Left lung (tissue), 10 donors: ENCODE measurements around the gene ATRNL1. TPM values are rescaled to one million over a fixed set of nuclear protein-coding genes. Genes with fewer than 3 reads are reported as not detected.

Experiments
- ATAC-seq: fragments of 200-7000 bp; cut with Tn5 transposase; one replicate; pipeline ENCODE4 v1.9.1; 2020; ENCODE audit warnings: moderate library complexity
- DNase-seq, 4 donors: peaks; one replicate each; pipeline ENCODE4 v3.0.0-alpha.2; 2013 to 2020
- H3K27ac ChIP-seq, 2 donors: fragments of 200-600 bp; sonication (generic) in 1 of 2; one replicate each; pipeline versions ENCODE4 v1.5.0 to v1.8.0; 2020 to 2021
- H3K27me3 ChIP-seq, 2 donors: fragments of 200-600 bp; sonication (generic) in 1 of 2; one replicate each; pipeline versions ENCODE4 v1.5.0 to v1.8.0; 2020 to 2021
- H3K36me3 ChIP-seq, 2 donors: fragments of 200-600 bp; sonication (generic) in 1 of 2; one replicate each; pipeline versions ENCODE4 v1.5.0 to v1.8.0; 2020 to 2021
- H3K4me1 ChIP-seq, 2 donors: fragments of 200-600 bp; one replicate each; pipeline ENCODE4 v1.8.0; 2021
- H3K4me3 ChIP-seq, 2 donors: fragments of 200-600 bp; sonication (generic) in 1 of 2; one replicate each; pipeline versions ENCODE4 v1.5.0 to v1.8.0; 2020 to 2021; ENCODE audit warnings: mild to moderate bottlenecking in 1 of 2
- H3K9me3 ChIP-seq, 2 donors: fragments of 200-600 bp; sonication (generic) in 1 of 2; one replicate each; pipeline versions ENCODE4 v1.5.0 to v1.8.0; 2020 to 2021
- CTCF ChIP-seq, 2 donors: fragments of 200-600 bp; sonication (generic) in 1 of 2; IDR thresholded peaks; one replicate each; pipeline versions ENCODE4 v1.5.0 to v1.8.0; 2021; ENCODE audit warnings: antibody characterized with exemption in 2 of 2
- intact Hi-C, 2 donors: fragments of 100-400 bp; cut with DNase I; formaldehyde crosslinking; loops; one replicate each; pipeline versions ENCODE4 v1.11.2 to v1.14.2; 2022
- polyA plus RNA-seq, 6 donors: library from polyadenylated mRNA; unstranded; fragments of 120-200 nt; gene quantifications; one replicate each; pipeline ENCODE4 v1.2.1, GENCODE V29; 2013; ENCODE audit not compliant: insufficient read length in 6 of 6
- total RNA-seq, 2 donors: library from RNA; stranded (reverse); fragmentation: NEBNext Ultra II Directional; extraction: Animal tissue kit (Norgen Biotek cat#: 25700); gene quantifications; one replicate each; pipeline ENCODE4 v1.2.1, GENCODE V29; 2021
- donor health status: DM: no; HTN: yes; CAD: no.
- donor health status: DM: no; HTN: no; CAD: no.

ATRNL1 gene
- total and polyA plus RNA-seq, 8 donors = 0.26 to 6.7 (median 5.1) TPM

- ATAC-seq = no peak
- no peaks in the 10 kb centered on the region for H3K4me1 ChIP-seq
- H3K9me3 ChIP-seq = no peaks in the 10 kb centered on the region
- no peaks in the 10 kb centered on the region for H3K27me3 ChIP-seq
- H3K27ac ChIP-seq = no peak overlapping the region
- H3K36me3 ChIP-seq = no peaks in the 10 kb centered on the region
- H3K4me3 ChIP-seq = no peak overlapping the region
- no peak for DNase-seq
- intact Hi-C loops = no loop called here
- TF ChIP-seq CTCF (IDR thresholded peaks at IDR 0.05) = no peak
These were observed 46.4 kb upstream of the ATRNL1 start for GRCh38 chr10:115046686-115047236.

- Histone ChIP-seq H3K4me3 (no peak overlapping the region), H3K9me3 (no peaks in the 10 kb centered on the region), H3K36me3 (no peaks in the 10 kb centered on the region), H3K4me1 (no peaks in the 10 kb centered on the region), H3K27ac (no peak overlapping the region), H3K27me3 (no peaks in the 10 kb centered on the region)
- ATAC-seq (no peak), DNase-seq (no peak)
- TF ChIP-seq CTCF (IDR thresholded peaks at IDR 0.05) = no peak
- intact Hi-C loops = no loop called here
These were observed 45.5 kb upstream of the ATRNL1 start for GRCh38 chr10:115047705-115048104.

GRCh38 chr10:115049318-115049717, 43.8 kb upstream of the ATRNL1 start:
- Histone ChIP-seq H3K4me3 (no peak overlapping the region), H3K9me3 (no peaks in the 10 kb centered on the region), H3K27me3 (no peaks in the 10 kb centered on the region), H3K36me3 (no peaks in the 10 kb centered on the region), H3K4me1 (no peaks in the 10 kb centered on the region), H3K27ac (no peak overlapping the region)
- TF ChIP-seq CTCF (IDR thresholded peaks at IDR 0.05) = no peak
- intact Hi-C loops = no loop called here
- ATAC-seq (no peak), DNase-seq (no peak)

- Histone ChIP-seq H3K4me1 (no peaks in the 10 kb centered on the region), H3K27me3 (no peaks in the 10 kb centered on the region), H3K36me3 (no peaks in the 10 kb centered on the region), H3K4me3 (no peak overlapping the region), H3K9me3 (no peaks in the 10 kb centered on the region), H3K27ac (no peak overlapping the region)
- TF ChIP-seq CTCF (IDR thresholded peaks at IDR 0.05) = no peak
- intact Hi-C loops = no loop called here
- DNase-seq = no peak
- ATAC-seq = no peak
These were observed 43.2 kb upstream of the ATRNL1 start for GRCh38 chr10:115049960-115050359.

GRCh38 chr10:115050375-115051010, 42.7 kb upstream of the ATRNL1 start:
- no peaks in the 10 kb centered on the region for H3K9me3 ChIP-seq
- TF ChIP-seq CTCF (IDR thresholded peaks at IDR 0.05) = no peak
- ATAC-seq (no peak), DNase-seq (no peak)
- H3K4me3 ChIP-seq = no peak overlapping the region
- H3K36me3 ChIP-seq = no peaks in the 10 kb centered on the region
- no peaks in the 10 kb centered on the region for H3K4me1 ChIP-seq
- H3K27me3 ChIP-seq = no peaks in the 10 kb centered on the region
- no peak overlapping the region for H3K27ac ChIP-seq
- intact Hi-C loops = no loop called here
